PC-3 (cell line): Measurements from ENCODE around the gene KAZN. TPM values are rescaled to one million over a fixed set of nuclear protein-coding genes. Genes with fewer than 3 reads are reported as not detected.

Experiments
- ATAC-seq: fragments of 200-7000 bp; cut with Tn5 transposase; 2 replicates; pipeline ENCODE4 v1.9.1; 2020; ENCODE audit warnings: mild to moderate bottlenecking, moderate library complexity
- BruUV-seq: library from RNA; stranded (reverse); fragments of 400-500 nt; replicated peaks from 2 replicates; lab custom pipeline; 2021; lab: Mats Ljungman, UMichigan
- CTCF ChIA-PET: fragments of 300-600 bp; sonication (Branson Sonifier 250); formaldehyde crosslinking; loops from one replicate; lab custom pipeline; 2022; ENCODE audit warnings: antibody characterized with exemption; lab: Charles Lee
- POLR2A ChIA-PET: fragments of 300-600 bp; sonication (Branson Sonifier 250); formaldehyde crosslinking; loops from one replicate; lab custom pipeline; 2022; ENCODE audit warnings: antibody characterized with exemption; ENCODE audit not compliant: unreplicated experiment; lab: Charles Lee
- DNase-seq: peaks from one replicate; pipeline ENCODE4 v3.0.0-alpha.2; 2015
- H2AFZ ChIP-seq: fragments of 300-600 bp; sonication (generic); 2 replicates; pipeline ENCODE4 v1.6.0; 2016; ENCODE audit warnings: antibody characterized with exemption, low read length
- H3F3A ChIP-seq: fragments of 300-600 bp; sonication (generic); one replicate; pipeline ENCODE4 v1.6.0; 2017; ENCODE audit warnings: antibody characterized with exemption, low read length, control low read depth, mild to moderate bottlenecking; ENCODE audit not compliant: unreplicated experiment
- H3K27ac ChIP-seq: fragments of 300-600 bp; sonication (generic); 2 replicates; pipeline ENCODE4 v1.5.1; 2016; ENCODE audit warnings: mild to moderate bottlenecking, low read length
- H3K27me3 ChIP-seq: fragments of 300-600 bp; sonication (generic); 2 replicates; pipeline ENCODE4 v1.6.1; 2016; ENCODE audit warnings: low read length, mixed read lengths
- H3K36me3 ChIP-seq: fragments of 300-600 bp; sonication (generic); 2 replicates; pipeline ENCODE4 v1.6.1; 2016; ENCODE audit warnings: low read depth, mixed run types, low read length, mixed read lengths
- H3K4me1 ChIP-seq: fragments of 300-600 bp; sonication (generic); 2 replicates; pipeline ENCODE4 v1.5.1; 2016; ENCODE audit warnings: low read length; ENCODE audit not compliant: insufficient read depth
- H3K4me2 ChIP-seq: fragments of 300-600 bp; sonication (generic); 2 replicates; pipeline ENCODE4 v1.6.0; 2016; ENCODE audit warnings: low read length
- H3K4me3 ChIP-seq: fragments of 300-600 bp; sonication (generic); 2 replicates; pipeline ENCODE4 v1.5.1; 2016; ENCODE audit warnings: mild to moderate bottlenecking, low read length, mixed read lengths
- H3K79me2 ChIP-seq: fragments of 300-600 bp; sonication (generic); 2 replicates; pipeline ENCODE4 v1.6.1; 2017; ENCODE audit warnings: low read length, mixed read lengths
- H3K9ac ChIP-seq: fragments of 300-600 bp; sonication (generic); 2 replicates; pipeline ENCODE4 v1.6.0; 2016; ENCODE audit warnings: mild to moderate bottlenecking, low read length
- H3K9me2 ChIP-seq: fragments of 300-600 bp; sonication (generic); replicated peaks from 2 replicates; pipeline ENCODE4 v1.6.1; 2016; ENCODE audit warnings: mixed run types, low read length, mixed read lengths
- H3K9me3 ChIP-seq: fragments of 300-600 bp; sonication (generic); 2 replicates; pipeline ENCODE4 v1.6.1; 2016; ENCODE audit warnings: low read length, mixed read lengths
- H4K20me1 ChIP-seq: fragments of 300-600 bp; sonication (generic); 2 replicates; pipeline ENCODE4 v1.6.1; 2016; ENCODE audit warnings: low read length, mixed read lengths
- EZH2 ChIP-seq: fragments of 300-600 bp; sonication (generic); IDR thresholded peaks from one replicate; pipeline ENCODE4 v1.6.1; 2017; ENCODE audit warnings: antibody characterized with exemption, mild to moderate bottlenecking, low read length; ENCODE audit not compliant: unreplicated experiment
- EZH2phosphoT487 ChIP-seq: fragments of 300-600 bp; sonication (generic); IDR thresholded peaks from 2 replicates; pipeline ENCODE4 v1.6.1; 2018; ENCODE audit warnings: mild to moderate bottlenecking, antibody characterized with exemption, low read length, borderline replicate concordance
- intact Hi-C: fragments of 100-400 bp; cut with micrococcal nuclease; formaldehyde crosslinking; loops from 2 replicates; pipeline ENCODE4 v1.9.0; 2023
- total RNA-seq: library from RNA; depleted of rRNA; stranded (reverse); fragments of >200 nt; gene quantifications from 2 replicates; pipeline ENCODE4 v1.2.3, GENCODE V29; 2014
- TF ChIP-seq, protein P1 (sequence below): fragments of 300-600 bp; sonication (generic); conservative IDR thresholded peaks from 2 replicates; pipeline ENCODE4 v1.5.1; 2017; ENCODE audit warnings: antibody characterized with exemption, low read depth, mild to moderate bottlenecking, low read length

KAZN gene
- total RNA-seq, 1 experiment from 2014 or later = 2.0 TPM

DNA sequence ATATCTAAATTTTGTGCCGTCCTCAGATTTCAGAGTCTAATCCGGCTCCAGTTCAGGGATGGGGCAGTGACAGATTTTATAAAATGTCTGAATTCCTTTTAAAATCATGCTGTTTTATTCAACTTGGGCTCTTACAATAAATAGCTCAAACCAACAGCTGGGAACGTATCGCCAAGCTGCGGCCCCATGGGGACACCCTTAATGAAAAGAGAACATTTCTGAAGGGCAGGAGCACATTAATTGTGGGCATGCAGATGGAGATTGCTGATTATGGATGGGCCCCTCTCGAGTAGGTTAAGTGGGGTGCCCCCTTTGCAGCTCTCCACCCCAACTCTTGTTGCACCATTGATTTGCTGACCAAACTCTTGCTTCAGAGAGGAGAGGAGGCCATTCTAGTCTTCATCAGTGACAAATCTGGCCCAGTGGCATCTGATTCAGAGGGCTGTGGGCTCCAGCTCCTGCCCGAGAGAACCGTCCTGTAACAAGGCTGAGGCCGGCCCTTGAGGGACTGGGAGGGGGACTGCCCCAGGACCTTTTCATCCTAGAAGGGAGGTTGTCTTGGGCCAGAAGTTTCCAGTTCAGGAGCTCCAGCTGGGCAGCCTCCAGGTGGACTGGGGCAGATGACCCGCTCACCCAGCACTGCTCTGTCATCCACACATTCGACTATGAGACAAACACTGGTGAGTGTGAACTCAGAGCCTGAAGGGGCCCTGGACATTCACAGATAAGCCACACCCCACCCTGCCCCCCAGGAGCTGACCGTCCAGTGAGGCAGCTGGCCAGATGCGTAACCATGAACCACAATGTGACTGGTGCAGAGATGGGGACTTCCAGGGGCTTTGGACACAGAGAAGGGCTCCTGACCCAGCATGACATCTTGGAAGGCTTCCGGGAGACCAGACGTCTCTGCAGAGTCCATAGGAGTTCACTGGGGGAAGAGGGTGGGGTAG lies 500.0 kb downstream of the KAZN start:
- no peaks in the 10 kb centered on the region for H3K4me1 ChIP-seq
- no peaks in the 10 kb centered on the region for H3K79me2 ChIP-seq
- intact Hi-C loops = no loop called here
- no peak overlapping the region for H3K9ac ChIP-seq
- ChIA-PET POLR2A (no interaction called here), CTCF (no interaction called here)
- ATAC-seq (no peak), DNase-seq (no peak)
- no peak overlapping the region for H2AFZ ChIP-seq
- no peaks in the 10 kb centered on the region for H4K20me1 ChIP-seq
- no peaks in the 10 kb centered on the region for H3K36me3 ChIP-seq
- no peaks in the 10 kb centered on the region for H3K27me3 ChIP-seq
- H3K4me2 ChIP-seq = no peak overlapping the region
- H3K27ac ChIP-seq = no peak overlapping the region
- BruUV-seq = no TSS peak
- H3K9me2 ChIP-seq = no peaks in the 10 kb centered on the region
- H3K9me3 ChIP-seq = no peaks in the 10 kb centered on the region
- H3K4me3 ChIP-seq = no peak overlapping the region
- TF ChIP-seq EZH2 = no peak
- TF ChIP-seq, protein P1, sequence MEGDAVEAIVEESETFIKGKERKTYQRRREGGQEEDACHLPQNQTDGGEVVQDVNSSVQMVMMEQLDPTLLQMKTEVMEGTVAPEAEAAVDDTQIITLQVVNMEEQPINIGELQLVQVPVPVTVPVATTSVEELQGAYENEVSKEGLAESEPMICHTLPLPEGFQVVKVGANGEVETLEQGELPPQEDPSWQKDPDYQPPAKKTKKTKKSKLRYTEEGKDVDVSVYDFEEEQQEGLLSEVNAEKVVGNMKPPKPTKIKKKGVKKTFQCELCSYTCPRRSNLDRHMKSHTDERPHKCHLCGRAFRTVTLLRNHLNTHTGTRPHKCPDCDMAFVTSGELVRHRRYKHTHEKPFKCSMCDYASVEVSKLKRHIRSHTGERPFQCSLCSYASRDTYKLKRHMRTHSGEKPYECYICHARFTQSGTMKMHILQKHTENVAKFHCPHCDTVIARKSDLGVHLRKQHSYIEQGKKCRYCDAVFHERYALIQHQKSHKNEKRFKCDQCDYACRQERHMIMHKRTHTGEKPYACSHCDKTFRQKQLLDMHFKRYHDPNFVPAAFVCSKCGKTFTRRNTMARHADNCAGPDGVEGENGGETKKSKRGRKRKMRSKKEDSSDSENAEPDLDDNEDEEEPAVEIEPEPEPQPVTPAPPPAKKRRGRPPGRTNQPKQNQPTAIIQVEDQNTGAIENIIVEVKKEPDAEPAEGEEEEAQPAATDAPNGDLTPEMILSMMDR = no peak
- no peak for TF ChIP-seq EZH2phosphoT487
- no peaks in the 10 kb centered on the region for H3F3A ChIP-seq

DNA sequence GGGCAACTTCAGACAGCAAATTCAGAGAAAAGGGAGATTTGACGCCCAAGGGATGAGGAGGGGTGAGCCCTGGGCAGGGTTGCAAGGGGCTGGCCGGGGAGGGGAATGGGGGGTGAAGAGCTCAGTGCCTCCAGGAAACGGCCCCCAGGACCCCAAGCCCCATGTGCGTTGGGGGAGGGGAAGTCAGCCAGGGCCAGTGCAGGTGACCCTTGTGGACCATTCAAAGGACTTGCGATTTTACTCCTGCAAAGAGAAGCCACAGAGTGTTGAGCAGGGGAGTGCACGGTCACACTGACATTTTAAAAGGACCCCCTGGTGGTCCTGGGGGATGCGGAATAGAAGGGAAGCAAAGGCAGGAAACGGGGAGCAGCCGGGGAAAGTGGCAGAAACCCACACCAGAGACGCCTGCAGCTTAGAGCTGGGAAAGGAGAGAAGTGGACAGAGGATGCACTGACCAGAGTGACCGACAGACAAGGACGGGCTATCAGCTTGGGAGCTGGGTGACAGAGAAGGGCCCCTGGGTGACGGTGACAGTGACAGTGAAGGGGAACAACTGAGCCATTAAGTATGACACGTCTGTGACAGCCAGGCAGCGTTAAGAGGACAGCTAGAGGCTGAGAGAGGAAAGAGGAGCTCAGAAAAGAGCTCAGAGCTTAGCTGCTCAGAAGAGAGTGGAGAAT lies 501.1 kb downstream of the KAZN start:
- Histone ChIP-seq H3K9me3 (peaks cover 1% of the 10 kb centered on the region; the same call in 1 of the 2 replicates), H3K36me3 (no peaks in the 10 kb centered on the region), H3K9me2 (no peaks in the 10 kb centered on the region), H3K4me2 (no peak overlapping the region), H3K4me3 (no peak overlapping the region), H4K20me1 (no peaks in the 10 kb centered on the region), H3K79me2 (no peaks in the 10 kb centered on the region), H3K4me1 (no peaks in the 10 kb centered on the region), H2AFZ (no peak overlapping the region), H3K9ac (no peak overlapping the region), H3F3A (no peaks in the 10 kb centered on the region), H3K27ac (no peak overlapping the region), H3K27me3 (no peaks in the 10 kb centered on the region)
- intact Hi-C loops = loop anchor here (10.0 kb wide), 1 partner anchor 1135 kb away; no protein-coding TSS in a partner anchor
- DNase-seq = no peak
- no TSS peak for BruUV-seq
- ChIA-PET POLR2A (no interaction called here), CTCF (no interaction called here)
- peak; percentile 23; the same call in 1 of the 2 replicates for ATAC-seq
- TF ChIP-seq, protein P1 = no peak
- TF ChIP-seq EZH2phosphoT487 (no peak), EZH2 (no peak)
